K562 (cell line): ENCODE data around the gene ZBTB46. TPM values are rescaled to one million over a fixed set of nuclear protein-coding genes. Genes with fewer than 3 reads are reported as not detected.

Experiments used
- BACH1 ChIP-seq: fragments of 200-800 bp; sonication (Bioruptor generic); IDR thresholded peaks from 2 replicates; pipeline ENCODE4 v1.6.1; 2016; ENCODE audit warnings: missing genetic modification characterization, missing compliant biosample characterization
- FOXK1 ChIP-seq: sonication (generic); formaldehyde crosslinking; IDR thresholded peaks from 2 replicates; pipeline ENCODE4 v1.8.0; 2022; ENCODE audit warnings: missing genetic modification reagents, mild to moderate bottlenecking, borderline replicate concordance
- ID3 ChIP-seq, 2 experiments: fragments of 250-450 bp in 1 of 2; fragments of 450-650 bp in 1 of 2; sonication (Bioruptor Pico) in 1 of 2; IDR thresholded peaks; 2 replicates each; pipeline versions ENCODE4 v1.6.1 to v1.8.0; 2016 to 2021; ENCODE audit warnings: mild to moderate bottlenecking in 2 of 2, moderate library complexity in 2 of 2, missing compliant biosample characterization in 1 of 2, missing genetic modification characterization in 1 of 2
- ZNF212 ChIP-seq: fragments of 450-650 bp; formaldehyde crosslinking; IDR thresholded peaks from 2 replicates; pipeline ENCODE4 v1.4.0; 2020; ENCODE audit warnings: mild to moderate bottlenecking
- ZNF318 ChIP-seq, 2 experiments: fragments of 450-650 bp; IDR thresholded peaks; 2 replicates each; pipeline ENCODE4 v1.6.1; 2016; ENCODE audit warnings: mild to moderate bottlenecking in 2 of 2, borderline replicate concordance in 1 of 2, low read depth in 1 of 2, moderate library complexity in 1 of 2
- polyA plus RNA-seq, 8 experiments: library from polyadenylated mRNA; depleted of rRNA in 4 of 8; stranded (reverse) in 5 of 8; unstranded in 3 of 8; fragments of >200 nt; fragmentation: Nextera tagmentation in 2 of 8; fragmentation: Illumina TruSeq in 1 of 8; extraction: Ambion mirVana in 2 of 8; extraction: Trizol in 1 of 8; gene quantifications; 2 replicates each; pipeline versions ENCODE4 v1.2.1 to v1.2.3, GENCODE V29; 2011 to 2014; ENCODE audit warnings: inconsistent platforms in 1 of 8, missing spikeins in 1 of 8
- total RNA-seq, 7 experiments: library from RNA; depleted of rRNA in 6 of 7; stranded (reverse); fragments of >200 nt in 6 of 7; fragmentation: Illumina TruSeq in 2 of 7; extraction: Trizol in 2 of 7; gene quantifications; 2 replicates each; pipeline versions ENCODE4 v1.2.1 to v1.2.3, GENCODE V29; 2011 to 2021; ENCODE audit warnings: low replicate concordance in 1 of 7

The ZBTB46 gene
- total and polyA plus RNA-seq, 9 of the 15 experiments (the other 6 are each of a cell fraction or from before 2014, with no cell fraction given), result 0.29 to 4.1 (median 1.1) TPM

- TF ChIP-seq BACH1 (no peak), ZNF318 (IDR thresholded peaks at IDR 0.05; ENCODE audit: borderline replicate concordance in 1 of 2, low read depth in 1 of 2) (no peak), ID3 (CRISPR knock-in tag; IDR thresholded peaks at IDR 0.05) (no peak), ID3 (tag; IDR thresholded peaks at IDR 0.05) (no peak), FOXK1 (CRISPR knock-in tag) (no peak), ZNF212 (no peak)
Observed at GRCh38 chr20:63766695-63767426, 64.2 kb downstream of the ZBTB46 start (continued).
